GM18517 (cell line): Measurements from ENCODE around the gene SDK1.
"Not testable (repeated sequence)": the region's sequence is repeated elsewhere in the genome, so short reads cannot be mapped to it uniquely, and the experiment has no call there.

Source experiments
- ATAC-seq: cut with Tn5 transposase; IDR thresholded peaks from one replicate; pipeline ENCODE4 v1.9.1; 2021; ENCODE audit warnings: mild to moderate bottlenecking, moderate library complexity; ENCODE audit not compliant: unreplicated experiment

Gene SDK1

GRCh38 chr7:4245866-4246470, 944.9 kb downstream of the SDK1 start:
- ATAC-seq: no peak

- ATAC-seq: no peak
These were observed 945.5 kb downstream of the SDK1 start for GRCh38 chr7:4246536-4246935.

- no peak for ATAC-seq
These were observed 946.2 kb downstream of the SDK1 start for GRCh38 chr7:4247106-4247876.

GRCh38 chr7:4248295-4248694, 947.2 kb downstream of the SDK1 start:
- ATAC-seq: no peak

GRCh38 chr7:4249241-4249640, 948.2 kb downstream of the SDK1 start:
- ATAC-seq: no peak

GRCh38 chr7:4255336-4255735, 954.3 kb downstream of the SDK1 start:
- ATAC-seq: no peak

GRCh38 chr7:4256286-4256685, 955.2 kb downstream of the SDK1 start:
- no peak for ATAC-seq

GRCh38 chr7:4257146-4258111, 956.4 kb downstream of the SDK1 start:
- no peak for ATAC-seq

- not testable (repeated sequence) for ATAC-seq
These were observed 959.1 kb downstream of the SDK1 start for GRCh38 chr7:4260116-4260515.

GRCh38 chr7:4260867-4261600, 960.0 kb downstream of the SDK1 start:
- no peak for ATAC-seq

GRCh38 chr7:4261601-4261960, 960.5 kb downstream of the SDK1 start:
- no peak for ATAC-seq

- not testable (repeated sequence) for ATAC-seq
These were observed 963.2 kb downstream of the SDK1 start for GRCh38 chr7:4264206-4264605.

- ATAC-seq: no peak
These were observed 964.0 kb downstream of the SDK1 start for GRCh38 chr7:4265066-4265465.

- ATAC-seq: no peak
These were observed 964.6 kb downstream of the SDK1 start for GRCh38 chr7:4265676-4266075.

GRCh38 chr7:4266270-4267040, 965.4 kb downstream of the SDK1 start:
- ATAC-seq: no peak

- ATAC-seq: no peak
These were observed 966.4 kb downstream of the SDK1 start for GRCh38 chr7:4267341-4268039.

GRCh38 chr7:4268040-4268965, 967.3 kb downstream of the SDK1 start:
- ATAC-seq: no peak

- no peak for ATAC-seq
These were observed 968.0 kb downstream of the SDK1 start for GRCh38 chr7:4269086-4269485.
